CD4-positive, alpha-beta T cell (primary cell): ENCODE measurements around the gene CYTH4. TPM values are rescaled to one million over a fixed set of nuclear protein-coding genes. Genes with fewer than 3 reads are reported as not detected.
A peak's percentile ranks its signal among the peaks of the same experiment; 100 is the strongest.

Experiments used
- ATAC-seq: fragments of 200-7000 bp; cut with Tn5 transposase; one replicate; pipeline ENCODE4 v1.10.0; 2022; ENCODE audit warnings: mild to moderate bottlenecking; ENCODE audit not compliant: poor library complexity
- CTCF ChIA-PET: fragments of 350-600 bp; sonication (Branson Sonifier 250); formaldehyde crosslinking; loops from one replicate; lab custom pipeline; 2021; ENCODE audit warnings: antibody characterized with exemption, inconsistent platforms; lab: Charles Lee
- POLR2A ChIA-PET: fragments of 350-600 bp; sonication (Branson Sonifier 250); formaldehyde crosslinking; loops from one replicate; lab custom pipeline; 2021; ENCODE audit warnings: antibody characterized with exemption, inconsistent platforms; lab: Charles Lee
- DNase-seq, 14 experiments: peaks; one replicate each; pipeline ENCODE4 v3.0.0-alpha.2; 2013 to 2020; ENCODE audit warnings: mixed read lengths in 2 of 14
- H3K27ac ChIP-seq, 2 donors: one replicate each; pipeline versions ENCODE4 v1.5.1 to v1.7.0; 2013; ENCODE audit warnings: low read length in 2 of 2, low read depth in 1 of 2, mild to moderate bottlenecking in 1 of 2
- H3K27me3 ChIP-seq, 2 experiments: 1 replicate in 1 of 2; 2 replicates in 1 of 2; pipeline versions ENCODE4 v1.6.1 to v1.7.0; 2013; ENCODE audit warnings: low read length in 2 of 2, control low read depth in 1 of 2, mild to moderate bottlenecking in 1 of 2, moderate library complexity in 1 of 2; ENCODE audit not compliant: insufficient read depth in 2 of 2, control insufficient read depth in 1 of 2
- H3K36me3 ChIP-seq: one replicate; pipeline ENCODE4 v1.6.1; 2013; ENCODE audit warnings: low read length, control low read depth; ENCODE audit not compliant: insufficient read depth
- H3K4me1 ChIP-seq: one replicate; pipeline ENCODE4 v1.6.1; 2013; ENCODE audit warnings: low read length, control low read depth; ENCODE audit not compliant: insufficient read depth
- H3K4me3 ChIP-seq: one replicate; pipeline ENCODE4 v1.5.1; 2013; ENCODE audit warnings: mild to moderate bottlenecking, low read length, moderate library complexity
- H3K9me3 ChIP-seq, 2 experiments: 1 replicate in 1 of 2; 2 replicates in 1 of 2; pipeline versions ENCODE4 v1.6.1 to v1.7.0; 2013; ENCODE audit warnings: low read length in 2 of 2, mild to moderate bottlenecking in 2 of 2, control low read depth in 1 of 2, moderate library complexity in 1 of 2; ENCODE audit not compliant: control insufficient read depth in 1 of 2, insufficient read depth in 1 of 2
- H3K27ac Mint-ChIP-seq: one replicate; pipeline ENCODE4 v1.8.0; 2020; ENCODE audit warnings: mixed read lengths
- H3K27me3 Mint-ChIP-seq: one replicate; pipeline ENCODE4 v1.8.0; 2021; ENCODE audit warnings: mixed read lengths
- H3K36me3 Mint-ChIP-seq: one replicate; pipeline ENCODE4 v1.8.0; 2021; ENCODE audit warnings: low read depth, mixed read lengths
- H3K4me1 Mint-ChIP-seq: one replicate; pipeline ENCODE4 v1.8.0; 2021; ENCODE audit warnings: low read depth, mixed read lengths
- H3K4me3 Mint-ChIP-seq: one replicate; pipeline ENCODE4 v1.8.0; 2020; ENCODE audit warnings: mild to moderate bottlenecking, mixed read lengths
- H3K9me3 Mint-ChIP-seq: one replicate; pipeline ENCODE4 v1.8.0; 2020; ENCODE audit warnings: mixed read lengths
- CTCF ChIP-seq: fragments of 200-600 bp; IDR thresholded peaks from one replicate; pipeline ENCODE4 v1.8.0; 2022; ENCODE audit warnings: antibody characterized with exemption, mild to moderate bottlenecking
- intact Hi-C, 2 experiments: fragments of 100-400 bp; cut with DNase I in 1 of 2; cut with micrococcal nuclease in 1 of 2; formaldehyde crosslinking; loops; one replicate each; pipeline versions ENCODE4 v1.15.1 to v1.9.0; 2023 to 2025; cut with DNase I, micrococcal nuclease
- total RNA-seq, 174 experiments: library from RNA in 2 of 174; stranded (reverse) in 2 of 174; gene quantifications; one replicate each; pipeline ENCODE4 v1.2.3 and lab custom pipeline; 2021 to 2026

Gene CYTH4
- total RNA-seq, 2 experiments from 2014 or later: 134 to 138 TPM

DNA sequence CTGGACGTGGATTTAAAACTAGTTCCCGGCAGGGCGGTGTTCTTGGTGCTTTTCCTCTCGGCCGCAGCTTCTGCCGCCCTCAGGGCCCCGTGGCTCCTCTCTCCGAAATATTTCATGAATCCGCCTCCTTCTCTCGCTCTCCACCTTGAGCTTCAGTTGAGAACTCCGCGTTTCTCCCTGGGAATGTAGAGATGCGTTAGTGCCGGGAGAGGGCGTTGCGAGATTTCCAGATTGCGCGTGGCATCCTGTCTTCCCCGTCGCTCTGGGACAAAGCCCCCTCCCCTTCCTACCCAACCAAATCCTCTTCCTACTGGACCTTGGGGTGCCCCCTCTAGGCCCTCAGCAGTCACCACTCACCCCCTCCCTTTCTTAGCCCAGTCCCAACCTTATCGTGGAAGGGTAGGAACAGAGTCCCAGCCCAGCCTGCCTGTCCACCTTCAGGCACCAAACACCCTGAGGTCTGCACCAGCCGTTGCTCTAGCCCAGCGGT, 22.7 kb upstream of the CYTH4 start:
- H3K27me3 Mint-ChIP-seq: no peaks in the 10 kb centered on the region
- Histone ChIP-seq H3K27ac (no peak overlapping the region), H3K4me1 (peaks cover 25% of the 10 kb centered on the region), H3K27me3 (no peaks in the 10 kb centered on the region), H3K4me3 (no peak overlapping the region), H3K9me3 (peaks cover 9% of the 10 kb centered on the region in 2 experiments), H3K36me3 (no peaks in the 10 kb centered on the region)
- no peaks in the 10 kb centered on the region for H3K36me3 Mint-ChIP-seq
- peaks cover 24% of the 10 kb centered on the region for H3K4me1 Mint-ChIP-seq
- no peaks in the 10 kb centered on the region for H3K9me3 Mint-ChIP-seq
- ATAC-seq: peak; percentile 71
- DNase-seq: peak in 4 of 14 experiments; percentile 38 to 77 (median 68)
- ChIA-PET POLR2A (interaction anchor here (0.6 to 5.1 kb wide), 9 partner anchors 9 to 227 kb away, joined by 3 to 57 read pairs (median 4); partner anchors contain the start of gene RAC2), CTCF (interaction anchor here (0.6 to 5.2 kb wide), 21 partner anchors 8 to 290 kb away, joined by 3 to 139 read pairs (median 3); partner anchors contain the start of gene RAC2)
- peak overlapping the region; percentile 3 for H3K4me3 Mint-ChIP-seq
- intact Hi-C loops: loop anchor here (1.0 to 5.0 kb wide), 7 partner anchors 15 to 477 kb away; partner anchors contain the start of gene RAC2 (in 1 of the 2)
- H3K27ac Mint-ChIP-seq: no peak overlapping the region
- TF ChIP-seq CTCF: peak; percentile 56

DNA sequence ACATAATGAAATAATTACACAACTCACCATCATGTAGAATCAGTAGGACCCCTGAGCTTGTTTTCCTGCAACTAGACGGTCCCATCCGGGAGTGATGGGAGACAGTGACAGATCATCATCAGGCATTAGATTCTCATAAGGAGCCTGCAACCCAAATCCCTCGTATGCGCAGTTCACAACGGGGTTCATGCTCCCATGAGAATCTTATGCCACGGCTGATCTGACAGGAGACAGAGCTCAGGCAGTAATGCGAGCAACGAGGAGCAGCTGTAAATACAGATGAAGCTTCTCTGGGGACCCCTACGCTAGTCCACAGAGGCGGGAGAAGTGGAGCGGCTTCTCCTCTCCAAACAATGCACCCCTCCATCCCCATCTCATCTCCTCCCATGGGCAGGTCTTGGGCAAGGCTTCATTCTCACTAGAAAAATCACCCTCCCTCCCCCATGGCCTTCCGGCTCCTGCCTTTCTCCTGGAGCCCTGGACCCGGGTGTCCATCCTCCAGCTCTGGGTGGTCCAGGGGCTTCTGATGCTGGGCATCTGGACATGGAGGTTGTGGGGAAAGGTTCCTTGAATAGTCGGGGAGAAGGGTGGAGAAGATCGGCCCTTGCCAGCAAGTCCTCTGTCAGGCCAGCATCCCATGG, 22.0 kb upstream of the CYTH4 start:
- no peaks in the 10 kb centered on the region for H3K27me3 ChIP-seq
- H3K27ac ChIP-seq: no peak overlapping the region
- peaks cover 25% of the 10 kb centered on the region for H3K4me1 ChIP-seq
- POLR2A ChIA-PET: interaction anchor here (0.6 to 5.1 kb wide), 15 partner anchors 10 to 699 kb away, joined by 3 to 57 read pairs (median 4); partner anchors contain the start of gene RAC2
- no peak overlapping the region for H3K4me3 Mint-ChIP-seq
- ATAC-seq: no peak
- no peaks in the 10 kb centered on the region for H3K9me3 Mint-ChIP-seq
- DNase-seq: no peak
- H3K4me1 Mint-ChIP-seq: peaks cover 24% of the 10 kb centered on the region
- H3K9me3 ChIP-seq: peaks cover 11 to 12% of the 10 kb centered on the region in 2 experiments
- no peak overlapping the region for H3K4me3 ChIP-seq
- no peaks in the 10 kb centered on the region for H3K36me3 ChIP-seq
- no peaks in the 10 kb centered on the region for H3K27me3 Mint-ChIP-seq
- no peak overlapping the region for H3K27ac Mint-ChIP-seq
- no peak for TF ChIP-seq CTCF
- H3K36me3 Mint-ChIP-seq: no peaks in the 10 kb centered on the region
- CTCF ChIA-PET: interaction anchor here (0.8 to 5.2 kb wide), 12 partner anchors 19 to 212 kb away, joined by 3 to 139 read pairs (median 7); partner anchors contain the start of gene RAC2
- intact Hi-C loops: loop anchor here (1.0 to 5.0 kb wide), 6 partner anchors 21 to 477 kb away; no protein-coding TSS in a partner anchor

DNA sequence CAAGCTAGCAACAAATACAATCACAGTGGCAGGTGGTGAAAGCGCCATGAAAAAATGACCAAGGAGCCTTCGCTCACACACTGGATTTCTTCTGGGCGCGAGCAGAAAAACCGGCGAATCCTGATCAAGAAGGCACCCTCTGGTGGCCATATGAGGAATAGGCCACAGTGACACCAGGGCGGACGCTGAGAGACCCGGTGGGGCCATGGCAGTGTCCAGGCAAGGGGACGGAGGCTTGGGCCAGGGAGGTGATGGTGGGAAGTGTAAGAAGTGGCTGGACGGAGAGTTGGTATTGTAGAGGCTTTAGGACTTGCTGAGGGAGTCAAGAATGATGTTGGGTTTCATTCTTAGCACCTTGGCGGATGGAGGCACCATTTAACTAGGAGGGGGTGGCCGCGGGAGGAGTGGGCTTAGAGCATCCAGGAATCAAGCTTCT, 21.4 kb upstream of the CYTH4 start:
- intact Hi-C loops: loop anchor here (1.0 to 5.0 kb wide), 9 partner anchors 19 to 478 kb away; no protein-coding TSS in a partner anchor
- Histone ChIP-seq H3K27me3 (no peaks in the 10 kb centered on the region), H3K9me3 (peaks cover 11 to 12% of the 10 kb centered on the region in 2 experiments)

More for the DNA sequence above, 21.4 kb upstream of the CYTH4 start:
- Histone ChIP-seq H3K4me1 (peaks cover 25% of the 10 kb centered on the region), H3K4me3 (no peak overlapping the region), H3K27ac (no peak overlapping the region), H3K36me3 (no peaks in the 10 kb centered on the region)
- Mint-ChIP-seq H3K27ac (peak overlapping the region; percentile 12), H3K4me1 (peaks cover 24% of the 10 kb centered on the region), H3K27me3 (no peaks in the 10 kb centered on the region), H3K36me3 (no peaks in the 10 kb centered on the region), H3K4me3 (no peak overlapping the region), H3K9me3 (no peaks in the 10 kb centered on the region)
- POLR2A ChIA-PET: interaction anchor here (0.7 to 5.1 kb wide), 12 partner anchors 9 to 61 kb away, joined by 3 to 57 read pairs (median 4); partner anchors contain the start of gene RAC2
- ATAC-seq: peak; percentile 80
- DNase-seq: peak in 13 of 14 experiments; percentile 49 to 81 (median 59)
- CTCF ChIA-PET: interaction anchor here (0.8 to 5.2 kb wide), 11 partner anchors 19 to 97 kb away, joined by 3 to 139 read pairs (median 9); partner anchors contain the start of gene RAC2
- peak; percentile 85 for TF ChIP-seq CTCF
